ENCODE results near the gene CDK9.

The CDK9 gene

GRCh38 chr9:127762111-127762676, 23.6 kb upstream of the CDK9 start:
- peak; percentile 33 for DNase-seq

- peak; percentile 49 for DNase-seq
Observed at GRCh38 chr9:127763918-127764384, 21.9 kb upstream of the CDK9 start.

GRCh38 chr9:127765418-127765817, 20.4 kb upstream of the CDK9 start:
- no peak for DNase-seq

DNA sequence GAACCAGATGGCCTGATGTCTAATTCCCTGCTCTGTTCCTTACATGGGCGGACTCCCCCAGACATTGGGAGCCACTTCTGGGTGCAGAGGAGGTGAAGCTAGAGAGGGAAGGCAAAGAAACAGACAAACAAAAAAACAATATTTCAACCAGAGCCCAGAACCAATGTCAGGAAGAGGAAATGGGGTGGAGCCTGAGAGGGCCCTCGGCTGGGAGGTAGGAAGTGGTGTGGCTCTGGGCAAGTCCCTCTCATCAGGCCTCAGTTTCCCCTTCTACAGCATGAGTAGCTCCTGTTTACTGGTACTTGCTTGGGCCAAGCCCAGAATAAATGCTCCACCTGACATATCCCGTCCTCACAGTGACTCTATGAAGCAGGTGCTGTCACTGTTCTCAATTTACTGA, 18.4 kb upstream of the CDK9 start:
- no peak for DNase-seq

GRCh38 chr9:127767909-127768331, 17.9 kb upstream of the CDK9 start:
- no peak for DNase-seq

GRCh38 chr9:127768698-127769097, 17.1 kb upstream of the CDK9 start:
- no peak for DNase-seq

DNA sequence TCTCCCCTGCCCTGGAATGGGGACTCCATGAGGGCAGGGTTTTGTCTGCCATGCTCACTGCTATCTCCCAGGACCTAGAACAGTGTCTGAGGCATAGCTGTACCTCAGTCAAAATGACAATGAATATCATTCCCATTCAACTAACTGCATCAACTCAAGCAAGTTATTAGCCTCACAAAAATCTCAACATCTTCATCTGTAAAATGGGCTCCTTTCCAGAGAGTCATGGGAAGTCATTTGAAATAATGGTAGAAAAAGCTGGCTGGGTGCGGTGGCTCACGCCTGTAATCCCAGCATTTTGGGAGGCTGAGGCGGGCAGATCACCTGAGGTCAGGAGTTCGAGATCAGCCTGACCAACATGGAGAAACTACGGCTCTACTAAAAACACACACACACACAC, 16.7 kb upstream of the CDK9 start:
- no peak for DNase-seq

DNA sequence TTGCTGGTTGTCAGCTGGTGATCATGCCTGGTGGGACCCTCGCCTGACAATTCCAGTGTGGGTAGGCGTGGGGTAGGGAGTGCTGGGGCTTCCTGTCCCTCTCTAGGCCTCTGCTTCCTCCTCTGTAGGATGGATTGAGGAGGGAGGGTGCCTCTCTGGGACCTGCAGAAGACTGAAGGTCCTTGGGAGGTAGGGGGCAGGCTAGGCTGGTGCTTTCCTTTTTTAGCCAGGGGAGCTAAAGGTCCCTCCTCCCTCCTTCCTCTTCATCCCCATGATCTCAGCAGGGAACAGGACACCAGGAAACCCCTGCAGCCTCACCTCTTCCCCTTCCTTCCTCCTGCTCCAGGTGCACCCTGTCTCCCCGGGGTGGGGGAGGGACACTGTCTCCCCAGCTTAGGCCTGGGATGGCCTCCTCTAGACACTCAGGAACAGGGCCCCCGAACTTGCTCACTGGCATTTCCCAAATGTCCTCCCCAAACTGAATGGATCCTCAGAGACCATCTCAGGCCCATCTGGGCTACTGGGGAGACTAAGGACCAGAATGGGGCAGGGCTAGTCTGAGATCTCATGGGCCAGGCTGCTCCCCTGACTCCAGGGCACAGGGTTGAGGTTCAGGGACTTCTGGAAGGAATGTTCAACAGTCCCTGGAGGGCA, 15.8 kb upstream of the CDK9 start:
- no peak for DNase-seq

- no peak for DNase-seq
Observed at GRCh38 chr9:127770583-127770904, 15.3 kb upstream of the CDK9 start.

GRCh38 chr9:127770905-127771569, 14.8 kb upstream of the CDK9 start:
- peak; percentile 98 for DNase-seq

GRCh38 chr9:127771570-127772189, 14.2 kb upstream of the CDK9 start:
- DNase-seq, result no peak

DNA sequence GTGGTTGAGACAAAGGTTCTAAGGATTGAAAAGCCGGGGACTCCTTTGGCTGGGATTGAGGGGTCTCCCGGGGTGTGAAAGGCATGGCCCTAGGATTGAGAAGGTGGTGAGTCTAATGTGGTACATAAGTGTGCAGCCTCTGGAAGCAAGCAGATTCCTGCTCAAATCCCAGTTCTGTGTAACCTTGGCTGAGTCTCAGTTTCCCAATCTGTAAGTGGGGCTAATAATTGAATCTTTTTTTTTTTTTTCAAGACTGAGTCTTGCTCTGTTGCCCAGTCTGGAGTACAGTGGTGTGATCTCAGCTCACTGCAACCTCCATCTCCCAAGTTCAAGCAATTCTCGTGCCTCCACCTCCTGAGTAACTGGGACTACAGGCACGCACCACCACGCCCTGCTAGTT, 13.2 kb upstream of the CDK9 start:
- no peak for DNase-seq

DNA sequence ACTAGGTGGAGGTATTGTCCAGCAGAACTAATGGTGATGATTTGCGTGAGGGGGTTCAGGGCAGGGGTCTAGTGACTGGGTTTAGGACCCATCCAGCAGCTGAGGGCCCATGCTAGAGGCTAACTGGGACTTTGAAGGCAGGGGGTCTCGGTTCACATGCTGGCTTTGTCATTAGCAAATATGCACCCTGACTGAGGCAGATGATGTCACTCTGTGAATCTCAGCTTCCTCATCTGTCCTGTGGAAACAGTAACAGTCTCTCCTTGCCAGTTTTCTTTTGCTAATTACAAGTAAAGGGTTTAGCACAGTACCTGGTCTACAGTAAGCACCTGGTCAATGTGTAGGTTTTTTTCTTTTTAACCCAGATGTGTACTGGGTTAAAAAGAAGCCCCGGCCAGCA, 12.6 kb upstream of the CDK9 start:
- no peak for DNase-seq

- DNase-seq, result no peak
Observed at GRCh38 chr9:127773981-127774380, 11.9 kb upstream of the CDK9 start.

DNA sequence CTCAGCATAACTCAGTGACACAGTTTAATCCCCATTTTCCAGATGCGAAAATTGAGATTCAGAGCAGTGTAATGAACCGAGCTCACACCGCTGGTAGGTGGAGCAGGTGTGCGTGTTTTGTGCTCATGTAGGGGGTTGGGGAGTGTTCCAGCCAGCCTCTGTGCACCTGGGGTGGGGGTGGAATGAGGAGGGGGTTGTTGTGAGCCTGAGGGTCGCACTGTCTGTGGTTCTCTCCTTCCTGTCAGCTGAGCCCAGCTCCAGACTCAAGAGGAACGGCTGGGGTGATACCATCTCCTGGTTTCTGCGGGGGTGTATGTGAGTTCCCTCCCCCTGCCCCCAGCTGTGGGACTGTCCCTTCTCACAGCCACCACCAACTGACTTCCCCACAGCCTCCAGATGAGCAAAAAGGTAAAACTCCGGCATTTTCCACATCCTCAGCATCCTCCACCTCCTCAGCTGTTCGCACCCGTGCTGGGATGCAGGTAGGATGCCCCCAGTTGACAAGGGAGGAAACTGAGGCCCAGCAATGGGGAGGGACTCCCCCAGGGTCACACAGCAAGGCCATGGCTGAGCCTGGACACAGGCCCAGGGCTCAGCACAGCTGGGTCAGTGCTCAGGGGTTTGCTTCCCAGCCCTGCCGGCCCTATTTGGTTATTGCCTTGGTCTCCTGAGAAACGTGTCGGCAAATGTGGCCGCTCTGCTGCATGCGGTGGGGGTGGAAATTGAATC, 9.5 kb upstream of the CDK9 start:
- peak; percentile 86 for DNase-seq

DNA sequence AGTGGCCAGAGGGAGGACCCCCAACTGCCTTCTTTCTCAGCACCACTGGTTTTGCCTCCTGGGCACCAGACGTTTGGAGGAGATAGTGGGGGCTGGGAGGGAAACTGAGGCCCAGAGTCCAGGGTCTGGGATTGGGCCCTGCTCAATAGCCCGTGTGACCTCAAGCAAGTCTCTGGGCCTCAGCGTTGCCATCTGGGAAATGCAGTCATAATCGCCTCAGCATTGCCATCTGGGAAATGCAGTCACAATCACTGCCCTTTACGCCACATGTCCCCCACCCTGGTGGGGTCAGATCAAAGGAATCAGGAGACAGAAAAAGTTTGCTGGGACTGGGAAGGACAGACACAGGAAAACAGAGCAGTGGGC, 8.9 kb upstream of the CDK9 start:
- no peak for DNase-seq

DNA sequence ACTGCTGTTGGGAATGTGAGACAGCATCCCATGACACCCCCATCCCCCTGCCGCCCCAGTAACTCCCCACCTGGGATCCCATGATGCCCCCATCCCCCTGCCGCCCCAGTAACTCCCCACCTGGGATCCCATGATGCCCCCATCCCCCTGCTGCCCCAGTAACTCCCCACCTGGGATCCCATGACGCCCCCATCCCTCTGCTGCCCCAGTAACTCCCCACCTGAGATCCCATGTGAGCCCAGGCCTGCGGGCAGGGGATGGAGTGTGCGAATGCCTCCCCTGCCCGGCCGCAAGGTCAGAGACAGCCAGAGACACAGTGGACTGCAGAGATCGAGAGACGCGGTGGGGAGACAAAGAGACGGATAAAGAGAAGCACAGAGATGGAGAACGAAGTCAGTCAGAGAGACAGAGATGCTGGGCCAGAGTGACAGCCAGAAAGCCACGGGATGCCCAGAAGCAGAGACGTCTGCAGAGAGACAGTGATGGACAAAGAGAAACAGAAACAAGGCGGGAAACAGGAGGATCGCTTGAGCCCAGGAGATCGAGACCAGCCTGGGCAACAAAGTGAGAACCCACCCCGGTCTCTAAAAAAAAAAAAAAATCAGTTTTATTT, 8.4 kb upstream of the CDK9 start:
- no peak for DNase-seq

DNA sequence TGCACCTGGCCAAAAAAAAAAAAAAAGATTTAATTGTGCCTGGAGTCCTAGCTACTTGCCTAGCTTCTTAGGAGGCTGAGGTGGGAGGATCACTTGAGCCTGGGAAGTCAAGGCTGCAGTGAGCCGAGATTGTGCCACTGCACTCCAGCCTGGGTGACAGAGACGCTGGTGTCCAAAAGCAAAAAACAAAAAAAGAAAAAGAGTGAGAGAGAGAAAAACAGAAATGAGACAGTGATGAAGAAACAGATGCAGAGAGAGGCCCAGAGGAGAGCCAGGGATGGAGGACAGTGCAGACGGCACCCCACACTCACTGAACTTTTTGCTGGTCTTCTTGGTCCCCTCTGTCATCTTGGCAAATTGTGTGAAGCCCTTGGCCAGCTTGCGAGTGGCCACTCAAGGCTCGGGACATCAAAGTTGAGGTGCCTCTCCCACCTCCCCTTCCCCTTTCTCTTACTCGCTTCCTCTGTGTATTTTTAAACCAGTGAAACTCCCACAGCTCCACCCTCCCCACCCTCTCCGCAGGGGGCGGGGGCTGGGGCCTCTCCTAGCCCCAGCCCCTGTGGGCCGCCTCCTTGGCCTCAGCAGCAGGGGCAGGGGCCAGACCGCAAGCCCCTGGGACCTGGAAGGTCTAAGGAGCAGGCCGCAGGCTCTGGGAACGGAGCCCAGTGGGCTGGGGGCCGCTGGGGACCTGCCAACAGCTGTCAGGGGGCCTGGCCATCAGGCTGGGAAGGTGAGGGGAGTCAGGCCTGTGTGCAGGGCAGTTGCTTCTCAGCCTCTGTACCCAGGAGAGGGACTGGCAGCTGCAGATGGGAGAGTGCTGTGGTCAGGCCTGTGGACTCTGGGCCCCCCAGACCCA, 7.3 kb upstream of the CDK9 start, which contains the start of gene SH2D3C:
TSS of gene SH2D3C (minus strand) at position 387 of the 856 bp plus-strand sequence. CDS start at position 348, 39 bp downstream.
- peak; percentile 73 for DNase-seq

GRCh38 chr9:127779136-127779981, 6.5 kb upstream of the CDK9 start:
- peak; percentile 75 for DNase-seq

DNA sequence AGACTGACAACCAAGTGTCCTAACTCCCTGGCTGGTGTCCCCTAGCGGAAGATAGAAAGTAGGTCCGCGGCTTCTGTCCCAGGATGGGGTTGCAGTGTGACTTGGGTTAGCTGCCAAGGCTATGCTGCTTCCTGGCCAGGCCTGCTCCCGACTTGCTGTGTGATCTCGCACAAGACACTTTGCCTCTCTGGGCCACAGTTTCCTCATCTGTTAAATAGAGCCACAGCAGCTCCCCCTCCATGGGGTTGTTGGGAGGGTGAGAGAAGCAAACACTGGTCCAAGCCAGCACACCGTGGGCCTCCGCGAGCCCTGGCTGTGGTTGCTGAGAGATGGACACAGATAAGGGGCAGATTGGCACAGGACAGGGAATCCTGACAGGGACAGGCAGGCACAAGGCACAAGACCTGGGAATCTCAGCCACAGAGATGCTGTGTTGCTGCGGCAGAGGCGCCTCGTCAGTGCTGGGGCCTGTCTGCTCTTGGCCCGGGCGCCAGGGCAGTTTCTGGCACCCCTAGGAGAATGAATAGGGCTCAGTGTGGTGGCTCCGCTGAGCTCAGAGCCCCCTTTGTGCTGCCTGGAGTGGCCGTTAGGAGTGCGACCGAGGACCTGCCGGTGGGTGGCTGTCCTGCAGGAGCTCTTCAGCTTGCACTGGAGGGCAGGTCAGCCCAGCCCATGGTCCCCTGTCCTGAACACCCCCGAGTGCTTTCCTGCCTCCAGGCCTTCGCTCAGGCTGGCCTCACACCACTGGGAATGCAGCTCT, 5.5 kb upstream of the CDK9 start:
- DNase-seq, result no peak
